GM12878 (cell line): ENCODE data around the gene CNOT8. TPM values are rescaled to one million over a fixed set of nuclear protein-coding genes. Genes with fewer than 3 reads are reported as not detected.

Experiments
- ASH2L ChIP-seq: fragments of 300-600, 200-600 bp; sonication (generic); IDR thresholded peaks from 2 replicates; pipeline ENCODE4 v1.6.1; 2017; ENCODE audit warnings: low read depth, mild to moderate bottlenecking, borderline replicate concordance
- ATF2 ChIP-seq: IDR thresholded peaks from 2 replicates; pipeline ENCODE4 v1.6.1; 2012; ENCODE audit warnings: low read length, inconsistent platforms
- FOXM1 ChIP-seq: IDR thresholded peaks from 2 replicates; pipeline ENCODE4 v1.6.1; 2012; ENCODE audit warnings: low read depth, mild to moderate bottlenecking, inconsistent platforms, low read length, moderate library complexity
- SMAD1 ChIP-seq: fragments of 450-650 bp; IDR thresholded peaks from 2 replicates; pipeline ENCODE4 v1.6.1; 2018; ENCODE audit warnings: mild to moderate bottlenecking, low read depth; ENCODE audit not compliant: partially characterized antibody
- SMC3 ChIP-seq: IDR thresholded peaks from 2 replicates; pipeline ENCODE4 v1.6.1; 2011; ENCODE audit warnings: low read length, improper control_type of control experiment, borderline replicate concordance
- SREBF2 ChIP-seq: IDR thresholded peaks from 2 replicates; pipeline ENCODE4 v1.6.1; 2012; ENCODE audit warnings: mild to moderate bottlenecking, low read length
- ZNF592 ChIP-seq: fragments of 450-650 bp; IDR thresholded peaks from 2 replicates; pipeline ENCODE4 v1.6.1; 2017; ENCODE audit warnings: mild to moderate bottlenecking, moderate library complexity
- microRNA counts: library from miRNA; unstranded; fragments of <30 nt; microRNA quantifications from one replicate; lab custom pipeline; 2016
- microRNA-seq: library from miRNA; unstranded; fragments of <30 nt; microRNA quantifications from one replicate; pipeline ENCODE4, GENCODE V29; 2018
- polyA plus RNA-seq, 11 experiments: library from polyadenylated mRNA; depleted of rRNA in 4 of 11; unstranded in 6 of 11; stranded (reverse) in 5 of 11; fragments of >200 nt; fragmentation: Nextera tagmentation in 4 of 11; fragmentation: Illumina TruSeq in 1 of 11; extraction: Ambion mirVana in 4 of 11; extraction: Trizol in 1 of 11; gene quantifications; 1 replicate in 1 of 11; 2 replicates in 10 of 11; pipeline versions ENCODE4 v1.2.1 to v1.2.3, GENCODE V29; 2011 to 2016; ENCODE audit warnings: inconsistent platforms in 2 of 11, missing spikeins in 2 of 11, low read depth in 1 of 11
- small RNA-seq: library from RNA; depleted of rRNA; stranded (forward); fragments of <200 nt; gene quantifications from one replicate; pipeline ENCODE3, GENCODE V24; 2014
- total RNA-seq, 4 experiments: library from RNA; depleted of rRNA in 3 of 4; stranded (reverse); fragments of >200 nt in 3 of 4; fragmentation: Illumina TruSeq in 1 of 4; extraction: Trizol in 1 of 4; gene quantifications; 2 replicates each; pipeline versions ENCODE4 v1.2.1 to v1.2.3, GENCODE V29; 2013 to 2021
- TF ChIP-seq, protein P1 (sequence below): fragments of 450-650 bp; formaldehyde crosslinking; IDR thresholded peaks from 2 replicates; pipeline ENCODE4 v1.4.0; 2020; ENCODE audit warnings: mild to moderate bottlenecking, moderate library complexity

CNOT8 gene
- total and polyA plus RNA-seq, 10 of the 15 experiments (the other 5 are each of a cell fraction or from before 2014, with no cell fraction given), result 13.2 to 57.1 (median 39.0) TPM

DNA sequence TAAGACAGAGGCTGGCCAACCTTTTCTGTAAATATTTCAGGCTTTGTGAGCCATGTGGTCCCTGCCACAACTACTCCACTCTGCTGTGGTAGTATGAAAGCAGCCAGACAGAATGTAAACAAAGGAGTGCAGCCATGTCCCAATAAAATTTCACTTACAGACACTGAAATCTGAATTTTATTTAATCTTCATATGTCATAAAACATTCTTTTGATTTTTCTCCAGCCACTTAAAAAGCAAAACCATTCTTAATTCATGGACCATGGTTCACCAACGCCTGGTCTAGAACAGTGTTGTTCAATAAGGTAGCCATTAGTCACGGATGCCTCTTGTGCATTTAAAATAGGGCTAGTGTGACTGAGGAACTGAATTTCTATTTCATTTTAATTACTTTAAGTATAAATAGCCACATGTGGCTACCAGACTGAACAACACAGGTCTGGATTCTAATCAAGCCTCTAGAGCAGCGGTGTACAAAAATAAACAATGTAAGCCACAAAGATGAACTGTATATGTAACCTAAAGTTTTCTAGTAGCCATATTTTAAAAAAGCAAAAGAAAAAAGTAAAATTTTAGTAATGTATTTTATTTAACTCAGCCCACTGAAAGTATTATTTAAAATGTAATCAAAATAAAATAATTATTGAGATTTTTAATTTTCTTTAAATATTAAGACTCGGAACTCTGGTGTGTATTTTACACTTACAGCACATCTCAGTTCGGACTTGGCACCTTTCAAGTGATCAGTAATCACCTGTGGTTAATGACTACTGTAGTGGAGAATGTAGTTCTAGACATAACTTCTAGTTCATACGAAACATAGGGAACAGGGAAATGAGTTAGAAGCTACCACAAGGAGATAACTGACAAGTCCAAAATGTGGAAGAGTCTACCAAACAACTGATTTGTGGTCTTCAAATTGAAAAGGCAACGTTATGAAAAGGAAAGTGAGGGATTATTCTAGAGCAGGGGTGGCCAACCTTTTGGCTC, 65.3 kb downstream of the CNOT8 start (continued):
- TF ChIP-seq ZNF592 (no peak), SMAD1 (no peak), SMC3 (no peak), ASH2L (no peak), FOXM1 (no peak), ATF2 (no peak), SREBF2 (no peak)
- TF ChIP-seq, protein P1, sequence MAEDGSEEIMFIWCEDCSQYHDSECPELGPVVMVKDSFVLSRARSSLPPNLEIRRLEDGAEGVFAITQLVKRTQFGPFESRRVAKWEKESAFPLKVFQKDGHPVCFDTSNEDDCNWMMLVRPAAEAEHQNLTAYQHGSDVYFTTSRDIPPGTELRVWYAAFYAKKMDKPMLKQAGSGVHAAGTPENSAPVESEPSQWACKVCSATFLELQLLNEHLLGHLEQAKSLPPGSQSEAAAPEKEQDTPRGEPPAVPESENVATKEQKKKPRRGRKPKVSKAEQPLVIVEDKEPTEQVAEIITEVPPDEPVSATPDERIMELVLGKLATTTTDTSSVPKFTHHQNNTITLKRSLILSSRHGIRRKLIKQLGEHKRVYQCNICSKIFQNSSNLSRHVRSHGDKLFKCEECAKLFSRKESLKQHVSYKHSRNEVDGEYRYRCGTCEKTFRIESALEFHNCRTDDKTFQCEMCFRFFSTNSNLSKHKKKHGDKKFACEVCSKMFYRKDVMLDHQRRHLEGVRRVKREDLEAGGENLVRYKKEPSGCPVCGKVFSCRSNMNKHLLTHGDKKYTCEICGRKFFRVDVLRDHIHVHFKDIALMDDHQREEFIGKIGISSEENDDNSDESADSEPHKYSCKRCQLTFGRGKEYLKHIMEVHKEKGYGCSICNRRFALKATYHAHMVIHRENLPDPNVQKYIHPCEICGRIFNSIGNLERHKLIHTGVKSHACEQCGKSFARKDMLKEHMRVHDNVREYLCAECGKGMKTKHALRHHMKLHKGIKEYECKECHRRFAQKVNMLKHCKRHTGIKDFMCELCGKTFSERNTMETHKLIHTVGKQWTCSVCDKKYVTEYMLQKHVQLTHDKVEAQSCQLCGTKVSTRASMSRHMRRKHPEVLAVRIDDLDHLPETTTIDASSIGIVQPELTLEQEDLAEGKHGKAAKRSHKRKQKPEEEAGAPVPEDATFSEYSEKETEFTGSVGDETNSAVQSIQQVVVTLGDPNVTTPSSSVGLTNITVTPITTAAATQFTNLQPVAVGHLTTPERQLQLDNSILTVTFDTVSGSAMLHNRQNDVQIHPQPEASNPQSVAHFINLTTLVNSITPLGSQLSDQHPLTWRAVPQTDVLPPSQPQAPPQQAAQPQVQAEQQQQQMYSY (CRISPR knock-in tag), result no peak

MicroRNA genes within 50 kb of the gene (microRNA counts, 767-probe panel; counts per million panel counts)
- microRNA hsa-miR-378h (lab: Ali Mortazavi, UCI), result 977 counts per million, percentile 26 among the panel's probes with 10 or more counts

Small RNA genes lying within 50 kb of the gene (microRNA-seq; reads per million reads assigned to microRNA genes)
- gene MIR378H, result not detected

Small RNA genes lying within 50 kb of the gene (small RNA-seq; reads per million reads assigned to genes)
- gene MIR378H, result not detected

Other genes starting within 250 kb of the CNOT8 start
- 54.0 and 63.2 TPM in 2 replicates for gene LARP1, start 103.2 kb upstream of the CNOT8 start, total RNA-seq (2014; rRNA removed)
- gene LARP1, start 103.2 kb upstream of the CNOT8 start, total RNA-seq (2014; rRNA removed; fragmentation: Illumina TruSeq; extraction: Trizol), result 59.8 and 63.1 TPM in 2 replicates
- gene LARP1, start 103.2 kb upstream of the CNOT8 start, total RNA-seq (2021), result 219 and 227 TPM in 2 replicates
- gene LARP1, start 103.2 kb upstream of the CNOT8 start, polyA plus RNA-seq (2011; rRNA removed), result 30.0 and 58.4 TPM in 2 replicates
- 132 and 140 TPM in 2 replicates for gene LARP1, start 103.2 kb upstream of the CNOT8 start, polyA plus RNA-seq (2014; fragmentation: Illumina TruSeq; extraction: Trizol)
- 10 to 100 TPM; 22.6 to 39.3 TPM for gene LARP1, start 103.2 kb upstream of the CNOT8 start, polyA plus RNA-seq (2014; fragmentation: Nextera tagmentation; extraction: Ambion mirVana)
- gene LARP1, start 103.2 kb upstream of the CNOT8 start, polyA plus RNA-seq (2014; rRNA removed), result 83.7 and 90.5 TPM in 2 replicates
- gene LARP1, start 103.2 kb upstream of the CNOT8 start, polyA plus RNA-seq (2016; fragmentation: Nextera tagmentation; extraction: Ambion mirVana), result 10 to 100 TPM; 30.0 to 34.3 TPM
- 0.05 and 0.17 TPM in 2 replicates for gene FAXDC2, start 8.0 kb upstream of the CNOT8 start, total RNA-seq (2014; rRNA removed)
- gene FAXDC2, start 8.0 kb upstream of the CNOT8 start, total RNA-seq (2014; rRNA removed; fragmentation: Illumina TruSeq; extraction: Trizol), result 0.22 and 0.28 TPM in 2 replicates
- gene FAXDC2, start 8.0 kb upstream of the CNOT8 start, total RNA-seq (2021), result 0.32 and 0.38 TPM in 2 replicates
- 0.48 and 0.72 TPM in 2 replicates for gene FAXDC2, start 8.0 kb upstream of the CNOT8 start, polyA plus RNA-seq (2011; rRNA removed)
- gene FAXDC2, start 8.0 kb upstream of the CNOT8 start, polyA plus RNA-seq (2014; fragmentation: Illumina TruSeq; extraction: Trizol), result 0.21 and 0.32 TPM in 2 replicates
- under 1 TPM; 0.13 to 0.32 TPM for gene FAXDC2, start 8.0 kb upstream of the CNOT8 start, polyA plus RNA-seq (2014; fragmentation: Nextera tagmentation; extraction: Ambion mirVana)
- 0.42 TPM in 2 replicates for gene FAXDC2, start 8.0 kb upstream of the CNOT8 start, polyA plus RNA-seq (2014; rRNA removed)
- 1 to 10 TPM; 1.2 to 1.8 TPM for gene FAXDC2, start 8.0 kb upstream of the CNOT8 start, polyA plus RNA-seq (2016; fragmentation: Nextera tagmentation; extraction: Ambion mirVana)
- 28.7 and 29.8 TPM in 2 replicates for gene GEMIN5, start 79.6 kb downstream of the CNOT8 start, total RNA-seq (2014; rRNA removed)
- gene GEMIN5, start 79.6 kb downstream of the CNOT8 start, total RNA-seq (2014; rRNA removed; fragmentation: Illumina TruSeq; extraction: Trizol), result 23.7 and 24.2 TPM in 2 replicates
- gene GEMIN5, start 79.6 kb downstream of the CNOT8 start, total RNA-seq (2021), result 23.8 and 28.4 TPM in 2 replicates
- 11.9 and 14.4 TPM in 2 replicates for gene GEMIN5, start 79.6 kb downstream of the CNOT8 start, polyA plus RNA-seq (2011; rRNA removed)
- 22.3 and 25.2 TPM in 2 replicates for gene GEMIN5, start 79.6 kb downstream of the CNOT8 start, polyA plus RNA-seq (2014; fragmentation: Illumina TruSeq; extraction: Trizol)
- gene GEMIN5, start 79.6 kb downstream of the CNOT8 start, polyA plus RNA-seq (2014; fragmentation: Nextera tagmentation; extraction: Ambion mirVana), result 1 to 10 TPM; 6.3 to 6.8 TPM
- gene GEMIN5, start 79.6 kb downstream of the CNOT8 start, polyA plus RNA-seq (2014; rRNA removed), result 15.9 and 16.9 TPM in 2 replicates
- gene GEMIN5, start 79.6 kb downstream of the CNOT8 start, polyA plus RNA-seq (2016; fragmentation: Nextera tagmentation; extraction: Ambion mirVana), result 10 to 100 TPM; 26.5 to 26.6 TPM
- 36.0 and 39.6 TPM in 2 replicates for gene MRPL22, start 82.4 kb downstream of the CNOT8 start, total RNA-seq (2014; rRNA removed)
- 29.7 and 32.3 TPM in 2 replicates for gene MRPL22, start 82.4 kb downstream of the CNOT8 start, total RNA-seq (2014; rRNA removed; fragmentation: Illumina TruSeq; extraction: Trizol)
- 68.8 and 70.4 TPM in 2 replicates for gene MRPL22, start 82.4 kb downstream of the CNOT8 start, total RNA-seq (2021)
- gene MRPL22, start 82.4 kb downstream of the CNOT8 start, polyA plus RNA-seq (2011; rRNA removed), result 85.4 and 91.9 TPM in 2 replicates
- gene MRPL22, start 82.4 kb downstream of the CNOT8 start, polyA plus RNA-seq (2014; fragmentation: Illumina TruSeq; extraction: Trizol), result 61.8 and 72.9 TPM in 2 replicates
- gene MRPL22, start 82.4 kb downstream of the CNOT8 start, polyA plus RNA-seq (2014; fragmentation: Nextera tagmentation; extraction: Ambion mirVana), result 100 to 1,000 TPM; 279 to 318 TPM
- 92.5 and 94.8 TPM in 2 replicates for gene MRPL22, start 82.4 kb downstream of the CNOT8 start, polyA plus RNA-seq (2014; rRNA removed)
- 100 to 1,000 TPM; 208 to 234 TPM for gene MRPL22, start 82.4 kb downstream of the CNOT8 start, polyA plus RNA-seq (2016; fragmentation: Nextera tagmentation; extraction: Ambion mirVana)
- 0.05 TPM in 1 of 2 replicates, not detected in the other for gene KIF4B, start 155.1 kb downstream of the CNOT8 start, total RNA-seq (2014; rRNA removed)
- gene KIF4B, start 155.1 kb downstream of the CNOT8 start, total RNA-seq (2014; rRNA removed; fragmentation: Illumina TruSeq; extraction: Trizol), result not detected in 2 replicates
- gene KIF4B, start 155.1 kb downstream of the CNOT8 start, total RNA-seq (2021), result 0.05 TPM in 1 of 2 replicates, not detected in the other
- 0.05 and 0.07 TPM in 2 replicates for gene KIF4B, start 155.1 kb downstream of the CNOT8 start, polyA plus RNA-seq (2011; rRNA removed)
- 0.03 and 0.06 TPM in 2 replicates for gene KIF4B, start 155.1 kb downstream of the CNOT8 start, polyA plus RNA-seq (2014; fragmentation: Illumina TruSeq; extraction: Trizol)
- gene KIF4B, start 155.1 kb downstream of the CNOT8 start, polyA plus RNA-seq (2014; fragmentation: Nextera tagmentation; extraction: Ambion mirVana), result under 1 TPM in 1 of 2 experiments, not detected in 1; 0.02 TPM
- 0.03 TPM in 1 of 2 replicates, not detected in the other for gene KIF4B, start 155.1 kb downstream of the CNOT8 start, polyA plus RNA-seq (2014; rRNA removed)
- gene KIF4B, start 155.1 kb downstream of the CNOT8 start, polyA plus RNA-seq (2016; fragmentation: Nextera tagmentation; extraction: Ambion mirVana), result under 1 TPM; 0.08 to 0.20 TPM